Measurements from ENCODE around the gene VSIG10L. TPM values are rescaled to one million over a fixed set of nuclear protein-coding genes. Genes with fewer than 3 reads are reported as not detected.
A peak's percentile ranks its signal among the peaks of the same experiment; 100 is the strongest.

VSIG10L gene
- polyA plus RNA-seq, 1 experiment = 1.5 TPM

GRCh38 chr19:51338563-51339312 is 3.2 kb downstream of the VSIG10L start:
- CTCF ChIA-PET = interaction anchor here (0.6 to 1.7 kb wide), 13 partner anchors 13 to 177 kb away, joined by 3 to 7 read pairs (median 3); partner anchors contain the start of gene CLDND2
- Histone ChIP-seq H3K36me3 (ENCODE audit: control insufficient read depth, insufficient read depth, low read length) (no peaks in the 10 kb centered on the region), H3K27me3 (ENCODE audit: control insufficient read depth, insufficient read depth, low read length) (no peaks in the 10 kb centered on the region), H3K4me3 (ENCODE audit: low read depth, low read length) (peak overlapping the region; percentile 65)
- DNase-seq (ENCODE audit: low read depth) = no peak
- peak; percentile 89 for TF ChIP-seq CTCF (IDR thresholded peaks at IDR 0.05; ENCODE audit: insufficient read depth, low read depth, low read length)
- POLR2A ChIA-PET = no interaction called here

- CTCF ChIA-PET = interaction anchor here (0.7 to 1.7 kb wide), 8 partner anchors 12 to 370 kb away, joined by 3 to 7 read pairs (median 3); no protein-coding TSS in a partner anchor
- Histone ChIP-seq H3K27me3 (ENCODE audit: control insufficient read depth, insufficient read depth, low read length) (no peaks in the 10 kb centered on the region), H3K4me3 (ENCODE audit: low read depth, low read length) (no peak overlapping the region), H3K36me3 (ENCODE audit: control insufficient read depth, insufficient read depth, low read length) (no peaks in the 10 kb centered on the region)
- no peak for TF ChIP-seq CTCF (IDR thresholded peaks at IDR 0.05; ENCODE audit: insufficient read depth, low read depth, low read length)
- no peak for DNase-seq (ENCODE audit: low read depth)
- POLR2A ChIA-PET = no interaction called here
Observed at GRCh38 chr19:51337861-51338562, 3.9 kb downstream of the VSIG10L start.

- Histone ChIP-seq H3K27me3 (ENCODE audit: control insufficient read depth, insufficient read depth, low read length) (no peaks in the 10 kb centered on the region), H3K36me3 (ENCODE audit: control insufficient read depth, insufficient read depth, low read length) (no peaks in the 10 kb centered on the region), H3K4me3 (ENCODE audit: low read depth, low read length) (no peak overlapping the region)
- CTCF ChIA-PET = interaction anchor here (0.7 to 1.2 kb wide), 4 partner anchors 61 to 371 kb away, joined by 3 to 7 read pairs (median 3); no protein-coding TSS in a partner anchor
- POLR2A ChIA-PET = no interaction called here
- no peak for DNase-seq (ENCODE audit: low read depth)
- TF ChIP-seq CTCF (IDR thresholded peaks at IDR 0.05; ENCODE audit: insufficient read depth, low read depth, low read length) = no peak
Observed at GRCh38 chr19:51337141-51337860, 4.6 kb downstream of the VSIG10L start.

- no peak for DNase-seq (ENCODE audit: low read depth)
- no peaks in the 10 kb centered on the region for H3K27me3 ChIP-seq (ENCODE audit: control insufficient read depth, insufficient read depth, low read length)
- POLR2A ChIA-PET = no interaction called here
- H3K4me3 ChIP-seq (ENCODE audit: low read depth, low read length) = no peak overlapping the region
- H3K36me3 ChIP-seq (ENCODE audit: control insufficient read depth, insufficient read depth, low read length) = no peaks in the 10 kb centered on the region
- CTCF ChIA-PET = no interaction called here
- no peak for TF ChIP-seq CTCF (IDR thresholded peaks at IDR 0.05; ENCODE audit: insufficient read depth, low read depth, low read length)
Observed at GRCh38 chr19:51333836-51334460, 8.0 kb downstream of the VSIG10L start.
